Loucy (cell line): ENCODE data around the gene ZNF664.

Source experiments
- H2AFZ ChIP-seq: fragments of 200-600 bp; sonication (generic); 2 replicates; pipeline ENCODE4 v1.6.0; 2016; ENCODE audit warnings: antibody characterized with exemption, mild to moderate bottlenecking, low read length, moderate library complexity
- H3F3A ChIP-seq: fragments of 200-600 bp; 2 replicates; pipeline ENCODE4 v1.6.0; 2016; ENCODE audit warnings: antibody characterized with exemption, low read depth, mild to moderate bottlenecking
- H3K27me3 ChIP-seq: fragments of 200-600 bp; sonication (generic); 2 replicates; pipeline ENCODE4 v1.6.1; 2014; ENCODE audit warnings: low read length, mild to moderate bottlenecking; ENCODE audit not compliant: insufficient read depth, poor library complexity, severe bottlenecking
- H3K36me3 ChIP-seq: fragments of 200-600 bp; sonication (generic); 2 replicates; pipeline ENCODE4 v1.6.1; 2016; ENCODE audit warnings: low read length; ENCODE audit not compliant: insufficient read depth
- H3K4me1 ChIP-seq: fragments of 200-600 bp; sonication (generic); 2 replicates; pipeline ENCODE4 v1.5.1; 2014; ENCODE audit warnings: low read length, mild to moderate bottlenecking; ENCODE audit not compliant: insufficient read depth, poor library complexity, severe bottlenecking
- H3K4me2 ChIP-seq: fragments of 200-600 bp; sonication (generic); 2 replicates; pipeline ENCODE4 v1.6.0; 2014; ENCODE audit warnings: antibody characterized with exemption, low read length, low read depth, mild to moderate bottlenecking; ENCODE audit not compliant: poor library complexity, severe bottlenecking
- H3K4me3 ChIP-seq: fragments of 200-600 bp; sonication (generic); 2 replicates; pipeline ENCODE4 v1.5.1; 2014; ENCODE audit warnings: low read length, mild to moderate bottlenecking, mixed read lengths; ENCODE audit not compliant: poor library complexity, severe bottlenecking
- H3K79me2 ChIP-seq: fragments of 200-600 bp; sonication (generic); 2 replicates; pipeline ENCODE4 v1.6.1; 2014; ENCODE audit warnings: low read length; ENCODE audit not compliant: insufficient read depth
- H3K9ac ChIP-seq: fragments of 200-600 bp; sonication (generic); 2 replicates; pipeline ENCODE4 v1.6.0; 2014; ENCODE audit warnings: mild to moderate bottlenecking, low read depth, low read length, moderate library complexity; ENCODE audit not compliant: poor library complexity, severe bottlenecking
- H3K9me2 ChIP-seq: fragments of 200-600 bp; sonication (generic); replicated peaks from 2 replicates; pipeline ENCODE4 v1.6.1; 2016; ENCODE audit warnings: low read depth, low read length, mixed read lengths
- H3K9me3 ChIP-seq: fragments of 200-600 bp; sonication (generic); 2 replicates; pipeline ENCODE4 v1.6.1; 2014; ENCODE audit warnings: mild to moderate bottlenecking, antibody characterized with exemption, low read length, low read depth; ENCODE audit not compliant: insufficient read depth
- H4K20me1 ChIP-seq: fragments of 200-600 bp; sonication (generic); 2 replicates; pipeline ENCODE4 v1.6.0; 2014; ENCODE audit warnings: antibody characterized with exemption, low read length, mild to moderate bottlenecking; ENCODE audit not compliant: insufficient read depth, poor library complexity, severe bottlenecking
- CTCF ChIP-seq: fragments of 200-600 bp; sonication (generic); conservative IDR thresholded peaks from 2 replicates; pipeline ENCODE4 v1.5.1; 2014; ENCODE audit warnings: mild to moderate bottlenecking, antibody characterized with exemption, low read length
- EZH2phosphoT487 ChIP-seq: fragments of 200-600 bp; IDR thresholded peaks from 2 replicates; pipeline ENCODE4 v1.6.1; 2018; ENCODE audit warnings: antibody characterized with exemption, mild to moderate bottlenecking, moderate library complexity, borderline replicate concordance

ZNF664 gene

DNA sequence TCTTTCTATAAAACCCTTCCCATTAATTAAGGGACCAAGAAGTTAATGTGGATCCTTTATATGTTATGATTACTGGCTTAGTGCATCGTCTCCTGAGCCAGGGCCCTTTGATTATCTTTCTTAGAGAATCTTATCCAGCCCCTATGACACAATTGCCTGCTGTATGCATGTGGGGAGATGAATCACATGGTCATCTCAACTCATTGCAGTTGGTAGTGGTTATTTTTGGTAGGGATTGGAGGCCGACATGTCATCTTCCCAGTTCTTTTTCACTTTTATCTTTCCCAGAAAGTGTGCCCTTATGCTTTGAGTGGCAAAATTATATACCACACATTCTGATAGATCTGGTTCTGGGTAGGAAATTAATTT lies 26.0 kb downstream of the ZNF664 start:
- Histone ChIP-seq H3K36me3 (peaks cover 49% of the 10 kb centered on the region; the same call in 1 of the 2 replicates), H2AFZ (no peak overlapping the region), H3K4me2 (no peak overlapping the region), H3K9ac (no peak overlapping the region), H3K27me3 (no peaks in the 10 kb centered on the region), H3K9me3 (no peaks in the 10 kb centered on the region), H3F3A (no peaks in the 10 kb centered on the region), H3K4me3 (no peak overlapping the region), H3K79me2 (peaks cover 38% of the 10 kb centered on the region; the same call in 1 of the 2 replicates), H3K4me1 (peaks cover 4% of the 10 kb centered on the region), H3K9me2 (no peaks in the 10 kb centered on the region), H4K20me1 (peaks cover 3% of the 10 kb centered on the region)
- no peak for TF ChIP-seq EZH2phosphoT487
- no peak for TF ChIP-seq CTCF

DNA sequence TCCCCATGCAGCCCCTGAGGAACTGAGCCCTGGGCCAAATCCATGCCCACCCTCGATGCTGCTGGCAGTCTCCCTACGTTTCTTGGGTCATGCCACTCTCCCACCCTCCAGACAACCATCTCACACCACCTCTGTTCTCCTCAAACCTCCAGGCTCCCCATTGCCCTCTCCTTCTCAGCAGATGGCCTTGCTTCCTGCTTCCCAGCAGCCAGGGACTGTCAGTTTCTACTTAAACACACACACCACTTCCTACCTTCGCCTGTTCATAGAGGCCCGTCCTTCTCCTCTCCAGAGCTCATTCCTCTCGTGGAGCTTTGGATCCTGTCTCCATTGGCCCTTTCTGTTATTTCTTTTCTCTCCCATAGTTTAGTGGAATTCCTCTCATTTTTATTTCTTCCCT lies 27.1 kb downstream of the ZNF664 start:
- H3K9me3 ChIP-seq: no peaks in the 10 kb centered on the region
- H3K4me2 ChIP-seq: no peak overlapping the region

DNA sequence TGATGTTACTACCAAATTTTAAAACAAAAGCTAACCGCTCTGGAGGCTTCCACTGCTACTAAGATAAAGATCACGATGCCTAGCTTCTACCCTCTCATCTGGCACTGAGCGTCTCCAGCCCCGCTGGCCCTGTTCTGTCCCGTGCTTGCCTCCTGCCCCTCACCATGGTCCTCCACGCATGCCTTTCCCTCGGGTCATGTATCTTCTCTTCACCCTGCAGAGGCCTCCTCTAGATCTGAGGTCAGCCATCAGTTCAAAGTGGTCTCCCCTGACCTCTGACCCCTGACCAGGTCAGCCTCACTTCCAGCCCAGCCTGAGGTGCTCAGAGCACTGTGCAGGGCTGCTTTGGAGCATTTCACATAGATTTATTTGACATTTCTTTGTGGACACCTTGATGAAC lies 28.3 kb downstream of the ZNF664 start:
- no peaks in the 10 kb centered on the region for H3F3A ChIP-seq
- H2AFZ ChIP-seq: no peak overlapping the region
- H3K36me3 ChIP-seq: peaks cover 66% of the 10 kb centered on the region; the same call in 1 of the 2 replicates
- H3K27me3 ChIP-seq: no peaks in the 10 kb centered on the region
- no peaks in the 10 kb centered on the region for H3K9me3 ChIP-seq
- peaks cover 23% of the 10 kb centered on the region; the same call in 1 of the 2 replicates for H3K79me2 ChIP-seq
- peaks cover 3% of the 10 kb centered on the region for H4K20me1 ChIP-seq
- no peak overlapping the region for H3K9ac ChIP-seq
- no peak overlapping the region for H3K4me3 ChIP-seq
- H3K4me2 ChIP-seq: no peak overlapping the region
- H3K4me1 ChIP-seq: no peaks in the 10 kb centered on the region
- TF ChIP-seq EZH2phosphoT487 (no peak), CTCF (no peak)
- no peaks in the 10 kb centered on the region for H3K9me2 ChIP-seq

More for the DNA sequence above, 27.1 kb downstream of the ZNF664 start:
- Histone ChIP-seq H3K27me3 (no peaks in the 10 kb centered on the region), H3K9ac (no peak overlapping the region), H3K9me2 (no peaks in the 10 kb centered on the region), H2AFZ (no peak overlapping the region), H3K79me2 (peaks cover 28% of the 10 kb centered on the region; the same call in 1 of the 2 replicates), H3F3A (no peaks in the 10 kb centered on the region), H3K4me3 (no peak overlapping the region), H3K36me3 (peaks cover 55% of the 10 kb centered on the region; the same call in 1 of the 2 replicates), H3K4me1 (peaks cover 4% of the 10 kb centered on the region), H4K20me1 (peaks cover 3% of the 10 kb centered on the region)
- TF ChIP-seq EZH2phosphoT487 (no peak), CTCF (no peak)
